Measurements from ENCODE around the gene SCRT2. TPM values are rescaled to one million over a fixed set of nuclear protein-coding genes. Genes with fewer than 3 reads are reported as not detected.

SCRT2 gene
- total and polyA plus RNA-seq, 9 of the 15 experiments (the other 6 are each of a cell fraction or from before 2014, with no cell fraction given): 0.04 to 0.75 (median 0.13) TPM; not detected in 2

- Histone ChIP-seq H3K9me3 (replicated peaks; ENCODE audit: control insufficient read depth, insufficient read depth, low read depth, low read length) (no peaks in the 10 kb centered on the region), H4K20me1 (replicated peaks; ENCODE audit: control insufficient read depth, insufficient read depth, low read length) (no peaks in the 10 kb centered on the region), H3K4me2 (ENCODE audit: insufficient read depth, low read length) (no peak overlapping the region), H3K36me3 (ENCODE audit: control insufficient read depth, insufficient read depth, low read length) (no peaks in the 10 kb centered on the region), H3K4me1 (replicated peaks in 1 of 2; ENCODE audit: control insufficient read depth in 2 of 2, insufficient read depth in 2 of 2, low read length in 2 of 2) (peaks cover 11 to 33% of the 10 kb centered on the region in 2 experiments; a peak in 4 of 5 replicates), H3K9me1 (ENCODE audit: control insufficient read depth, insufficient read depth, low read length) (no peaks in the 10 kb centered on the region), H2AFZ (ENCODE audit: low read depth, low read length) (no peak overlapping the region), H3K27ac (ENCODE audit: extremely low read depth, low read depth, low read length) (no peak overlapping the region), H3K27me3 (ENCODE audit: control insufficient read depth in 2 of 2, insufficient read depth in 2 of 2, low read length in 2 of 2) (no peaks in the 10 kb centered on the region), H3K79me2 (ENCODE audit: control insufficient read depth, insufficient read depth, low read length) (no peaks in the 10 kb centered on the region), H3K4me3 (no peak overlapping the region), H3K9ac (ENCODE audit: insufficient read depth in 1 of 2, low read depth in 2 of 2, low read length in 2 of 2) (peak overlapping the region in 1 of 2 experiments; percentile 71; a peak in 2 of 4 replicates)
- no TSS peak for BruUV-seq (replicated peaks)
- no peak for FAIRE-seq
- DNase-seq (ENCODE audit: extremely low read depth in 1 of 4, low spot score in 3 of 4): no peak
- 61% methylated on average over 4 of the region's 6 CpGs for WGBS (ENCODE audit: insufficient coverage, low coverage, missing lambda C conversion rate)
- ATAC-seq: no peak
- CTCF ChIA-PET (ENCODE audit: low intra/inter-chr PET ratio): no interaction called here
- POLR2A ChIA-PET: interaction anchor here (1.2 kb wide), 1 partner anchor 41 kb away, joined by 3 read pairs; no protein-coding TSS in a partner anchor
- in situ Hi-C loops (cut with MboI) (no loop called here), intact Hi-C loops (cut with micrococcal nuclease) (no loop called here)
- TF ChIP-seq NCOA1 (IDR thresholded peaks at IDR 0.05; ENCODE audit: low read depth): no peak
- TF ChIP-seq ZNF263 (CRISPR knock-in tag; IDR thresholded peaks at IDR 0.05; ENCODE audit: borderline replicate concordance): peak; percentile 41; the same call in 1 of the 2 replicates
These were observed 26.0 kb upstream of the SCRT2 start for GRCh38 chr20:701401-702129.

GRCh38 chr20:699811-700338 is 24.3 kb upstream of the SCRT2 start:
- Histone ChIP-seq H4K20me1 (replicated peaks; ENCODE audit: control insufficient read depth, insufficient read depth, low read length) (no peaks in the 10 kb centered on the region), H3K9ac (ENCODE audit: insufficient read depth in 1 of 2, low read depth in 2 of 2, low read length in 2 of 2) (peak overlapping the region in 1 of 2 experiments; percentile 36; a peak in 1 of 4 replicates), H3K27me3 (ENCODE audit: control insufficient read depth in 2 of 2, insufficient read depth in 2 of 2, low read length in 2 of 2) (no peaks in the 10 kb centered on the region), H3K4me2 (ENCODE audit: insufficient read depth, low read length) (no peak overlapping the region), H3K9me3 (replicated peaks; ENCODE audit: control insufficient read depth, insufficient read depth, low read depth, low read length) (no peaks in the 10 kb centered on the region), H3K36me3 (ENCODE audit: control insufficient read depth, insufficient read depth, low read length) (no peaks in the 10 kb centered on the region), H3K27ac (ENCODE audit: extremely low read depth, low read depth, low read length) (no peak overlapping the region), H3K4me1 (replicated peaks in 1 of 2; ENCODE audit: control insufficient read depth in 2 of 2, insufficient read depth in 2 of 2, low read length in 2 of 2) (peaks cover 7 to 27% of the 10 kb centered on the region in 2 experiments; a peak in 4 of 5 replicates), H3K4me3 (no peak overlapping the region), H2AFZ (ENCODE audit: low read depth, low read length) (peak overlapping the region; percentile 40; the same call in 1 of the 2 replicates), H3K79me2 (ENCODE audit: control insufficient read depth, insufficient read depth, low read length) (no peaks in the 10 kb centered on the region), H3K9me1 (ENCODE audit: control insufficient read depth, insufficient read depth, low read length) (no peaks in the 10 kb centered on the region)
- POLR2A ChIA-PET: interaction anchor here (0.6 to 1.8 kb wide), 2 partner anchors 11 to 40 kb away, joined by 3 to 7 read pairs; no protein-coding TSS in a partner anchor
- BruUV-seq (replicated peaks): no TSS peak
- TF ChIP-seq VEZF1 (CRISPR knock-in tag; IDR thresholded peaks at IDR 0.05): peak; percentile 14; the same call in 1 of the 2 replicates
- no peak for TF ChIP-seq CC2D1A (IDR thresholded peaks at IDR 0.05)
- TF ChIP-seq RBFOX2 (IDR thresholded peaks at IDR 0.05; ENCODE audit: low read depth, low read length): no peak
- TF ChIP-seq EGR1 (conservative IDR thresholded peaks at IDR 0.05): peak; percentile 65
- TF ChIP-seq YBX1 (IDR thresholded peaks at IDR 0.05): no peak
- TF ChIP-seq SOX6 (IDR thresholded peaks at IDR 0.05): no peak
- ATAC-seq: peak; percentile 52
- in situ Hi-C loops (cut with MboI) (no loop called here), intact Hi-C loops (cut with micrococcal nuclease) (no loop called here)
- DNase-seq (ENCODE audit: extremely low read depth in 1 of 4, low spot score in 3 of 4): peak in 2 of 4 experiments; percentile 24 to 35
- CTCF ChIA-PET (ENCODE audit: low intra/inter-chr PET ratio): no interaction called here
- no peak for FAIRE-seq
- WGBS (ENCODE audit: insufficient coverage, low coverage, missing lambda C conversion rate): 55% methylated on average over 7 of the region's 10 CpGs

All from K562 (cell line).